Right ventricle myocardium inferior (tissue), 1 donor: ENCODE results near the gene AMN. TPM values are rescaled to one million over a fixed set of nuclear protein-coding genes. Genes with fewer than 3 reads are reported as not detected.
A peak's percentile ranks its signal among the peaks of the same experiment; 100 is the strongest.

Experiments used
- ATAC-seq: fragments of 200-7000 bp; cut with Tn5 transposase; one replicate; pipeline ENCODE4 v1.9.1; 2020; ENCODE audit warnings: mild to moderate bottlenecking, moderate library complexity
- DNase-seq: peaks from one replicate; pipeline ENCODE4 v3.0.0; 2021; ENCODE audit errors: missing footprints
- intact Hi-C: fragments of 100-400 bp; cut with DNase I; formaldehyde crosslinking; loops from one replicate; pipeline ENCODE4 v1.11.0; 2022
- total RNA-seq: library from RNA; stranded (reverse); fragmentation: NEBNext Ultra II Directional; extraction: Animal tissue kit (Norgen Biotek cat#: 25700); gene quantifications from one replicate; pipeline ENCODE4 v1.2.1, GENCODE V29; 2021
- donor health status: DM: no; HTN: yes; CAD: no; lungs with severe emphysema.

AMN gene
- total RNA-seq, 1 donor from 2014 or later, result 0.14 TPM

DNA sequence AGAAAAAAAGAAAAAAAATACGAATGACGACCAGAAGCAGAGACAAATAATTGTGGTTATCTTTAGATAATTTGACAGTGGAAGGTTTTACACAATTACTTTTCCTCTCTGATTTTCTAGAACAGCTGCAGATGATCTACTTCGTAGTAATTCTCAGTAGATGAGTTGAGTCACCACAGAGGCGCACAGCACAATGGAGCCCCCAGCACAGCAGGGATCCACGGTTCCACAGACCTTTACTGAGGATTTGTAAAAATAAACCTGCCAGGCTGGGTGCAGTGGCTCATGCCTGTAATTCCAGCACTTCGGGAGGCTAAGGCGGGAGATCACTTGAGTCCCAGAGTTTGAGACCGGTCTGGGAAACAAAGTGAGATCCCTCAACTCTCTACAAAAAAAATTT lies 29.3 kb downstream of the AMN start:
- intact Hi-C loops, result no loop called here
- DNase-seq, result no peak
- ATAC-seq, result no peak

DNA sequence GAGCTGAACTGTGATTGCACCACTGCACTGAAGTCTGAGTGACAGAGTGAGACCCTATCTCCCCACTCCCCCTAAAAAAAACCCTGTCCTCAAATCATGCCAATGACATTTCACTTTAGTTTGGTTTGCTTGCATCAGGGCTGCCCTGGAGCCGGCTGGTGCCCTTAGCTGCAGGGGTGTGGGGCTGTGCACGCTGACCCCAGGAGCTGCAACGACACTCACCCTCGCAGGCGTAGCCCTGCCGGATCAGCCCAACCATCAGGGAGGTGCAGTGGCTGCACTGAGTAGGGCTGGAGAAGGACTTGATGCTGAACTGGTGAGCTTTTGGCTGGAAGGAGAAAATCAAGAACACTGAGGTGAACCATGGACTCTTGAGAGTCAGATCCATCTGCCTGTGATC lies 29.8 kb downstream of the AMN start:
- no peak for ATAC-seq
- intact Hi-C loops, result no loop called here

DNA sequence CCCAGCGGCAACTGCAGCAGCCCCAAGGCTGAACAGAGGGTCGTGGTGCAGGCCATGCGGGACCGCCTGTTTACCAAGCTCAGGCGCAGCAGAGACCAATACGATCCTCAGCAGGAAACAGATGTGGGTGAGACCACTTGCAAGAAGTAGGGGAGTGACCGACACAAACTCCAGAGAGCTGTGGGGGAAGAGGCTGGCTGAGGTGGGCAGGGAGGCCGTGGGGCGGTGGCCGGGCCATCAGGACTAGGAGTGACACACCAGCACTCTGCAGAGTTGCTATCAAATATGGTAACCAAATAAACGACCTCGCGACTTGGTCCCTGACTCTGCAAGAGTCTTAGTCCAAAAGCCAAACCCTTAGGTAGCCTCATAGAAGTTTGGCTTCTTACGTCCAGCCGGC lies 30.6 kb downstream of the AMN start:
- DNase-seq, result no peak
- ATAC-seq, result no peak
- intact Hi-C loops, result no loop called here

More for the DNA sequence above, 29.8 kb downstream of the AMN start:
- DNase-seq, result no peak

DNA sequence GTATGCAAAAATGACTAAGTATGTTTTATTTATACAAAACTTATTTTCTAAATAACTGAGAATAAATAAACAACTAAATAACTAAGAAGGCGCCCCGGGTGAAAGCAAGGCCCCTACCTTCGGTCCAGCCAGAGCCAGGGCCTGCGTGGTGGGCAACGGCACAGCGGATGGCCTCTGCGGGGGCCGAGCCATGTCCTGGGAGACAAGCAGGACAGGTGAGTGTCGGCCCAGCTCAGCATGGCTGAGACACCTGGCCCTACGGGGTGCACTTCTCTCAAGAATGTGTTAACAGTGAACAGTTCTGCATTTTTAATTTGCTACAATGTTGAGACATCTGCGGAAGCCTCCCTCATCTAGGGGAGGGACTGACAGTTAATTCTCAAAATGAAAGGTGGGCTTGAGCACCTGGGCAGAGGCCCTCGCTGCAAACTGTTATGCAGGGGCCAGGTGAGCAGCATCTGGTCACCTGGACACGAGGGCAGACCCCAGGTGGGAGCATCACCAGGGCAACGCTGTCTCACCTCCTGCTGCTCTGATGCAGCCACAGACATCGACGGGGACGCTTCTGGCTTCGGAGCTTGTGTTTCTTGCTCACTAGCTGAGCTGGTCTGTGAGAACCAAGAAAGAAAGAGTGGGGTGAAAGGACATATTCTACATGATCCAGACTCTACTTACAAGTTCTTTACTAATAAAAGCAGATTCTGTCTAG lies 31.8 kb downstream of the AMN start:
- no peak for ATAC-seq
- intact Hi-C loops, result no loop called here
- no peak for DNase-seq

DNA sequence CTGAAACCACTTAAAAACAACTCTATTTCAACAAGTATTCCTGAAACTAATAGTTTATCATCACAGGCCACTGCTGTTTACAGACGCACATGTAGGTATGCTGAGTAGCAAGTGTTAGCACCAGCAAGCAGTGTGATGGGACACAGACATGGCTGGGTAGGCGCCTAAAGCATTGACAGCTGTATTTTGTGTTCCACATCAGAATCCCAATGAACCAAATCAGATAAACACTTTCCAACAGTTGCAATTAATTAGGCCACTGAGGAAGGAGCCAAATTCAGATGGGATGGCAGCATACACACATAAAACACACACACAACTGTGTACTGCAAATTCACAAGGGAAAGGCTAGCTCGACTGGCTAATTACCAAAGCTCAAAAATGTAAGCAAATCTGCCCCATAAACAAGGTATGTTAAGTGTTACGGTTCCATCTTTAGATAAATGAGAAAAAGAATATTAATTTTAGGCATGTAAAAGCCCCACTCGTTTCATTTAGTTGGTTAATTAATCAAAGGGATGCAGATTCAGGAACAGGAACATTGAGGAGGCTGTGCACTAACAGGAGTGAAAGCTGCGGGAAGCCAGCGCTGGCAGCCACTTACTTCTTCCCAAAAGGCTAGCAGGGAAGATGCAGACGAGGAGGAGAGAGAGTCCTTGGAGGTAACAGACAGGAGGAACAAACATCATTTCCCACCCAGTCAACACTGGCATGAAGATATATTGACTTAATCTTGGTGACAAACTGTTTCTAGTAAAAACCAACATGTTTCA lies 33.4 kb downstream of the AMN start:
- ATAC-seq, result peak; percentile 59
- DNase-seq, result no peak
- intact Hi-C loops, result no loop called here

DNA sequence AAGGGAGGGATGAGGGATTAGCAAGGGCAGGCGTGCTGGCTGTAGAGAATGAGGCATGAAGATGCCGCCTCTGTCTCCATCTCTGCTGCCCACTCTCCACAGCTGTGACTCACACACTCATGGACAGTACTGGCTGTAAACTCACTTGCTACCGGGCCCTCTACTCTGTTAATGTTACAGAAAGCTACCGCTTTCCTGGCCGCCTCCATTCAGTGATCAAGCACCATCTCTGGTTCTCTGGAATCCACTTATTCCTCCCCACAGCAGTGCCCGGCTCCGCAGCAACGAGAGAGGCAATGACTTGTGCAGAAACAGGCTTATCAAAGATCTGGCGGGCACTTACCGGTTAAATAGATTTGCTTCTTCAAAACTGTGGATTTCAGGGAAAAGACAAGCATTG lies 34.8 kb downstream of the AMN start:
- DNase-seq (no peak), ATAC-seq (no peak)
- intact Hi-C loops, result no loop called here

DNA sequence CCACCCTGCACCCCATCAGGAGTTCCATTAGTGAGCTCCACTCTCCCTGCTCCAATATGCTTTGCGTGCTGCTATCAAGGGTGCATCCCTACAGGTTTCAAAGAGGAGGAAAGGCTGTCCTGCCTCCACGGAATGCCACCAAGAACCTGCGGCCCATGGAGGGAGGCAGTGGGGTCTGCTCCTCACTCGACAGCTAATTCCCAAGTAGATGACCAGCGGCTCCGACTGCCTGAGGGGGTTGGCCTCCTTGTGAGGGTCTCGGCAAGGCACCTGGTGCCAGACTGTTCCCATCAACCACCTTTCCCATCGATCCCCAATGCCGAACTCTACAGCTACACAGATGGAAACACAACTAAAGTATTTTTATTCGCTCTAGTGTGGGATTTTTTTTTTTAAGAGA lies 36.0 kb downstream of the AMN start:
- intact Hi-C loops, result no loop called here
- ATAC-seq (no peak), DNase-seq (no peak)

DNA sequence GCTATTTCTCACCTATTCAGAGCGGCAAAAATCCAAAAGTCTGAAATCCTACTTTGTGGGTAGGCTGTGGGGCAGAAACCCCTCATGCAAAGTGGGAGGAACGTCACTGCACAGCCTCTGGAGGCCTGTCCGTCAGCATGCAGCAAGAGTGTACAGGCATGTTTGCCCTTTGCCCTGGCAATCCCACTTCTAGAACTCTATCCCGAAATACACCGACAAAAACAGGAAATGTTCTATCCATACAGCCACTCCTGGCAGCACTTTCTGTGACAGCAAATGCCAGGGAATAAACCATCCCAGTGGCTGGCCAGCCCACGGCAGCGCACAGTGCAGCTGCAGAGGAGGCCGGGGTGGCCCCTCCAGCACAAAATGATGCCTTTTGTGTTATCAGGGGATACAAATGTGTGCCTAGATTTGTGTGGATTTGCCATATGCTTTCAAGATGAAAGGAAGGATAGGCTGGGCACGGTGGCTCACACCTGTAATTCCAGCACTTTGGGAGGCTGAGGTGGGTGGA lies 39.7 kb downstream of the AMN start:
- ATAC-seq, result no peak
- no peak for DNase-seq
- intact Hi-C loops, result no loop called here

DNA sequence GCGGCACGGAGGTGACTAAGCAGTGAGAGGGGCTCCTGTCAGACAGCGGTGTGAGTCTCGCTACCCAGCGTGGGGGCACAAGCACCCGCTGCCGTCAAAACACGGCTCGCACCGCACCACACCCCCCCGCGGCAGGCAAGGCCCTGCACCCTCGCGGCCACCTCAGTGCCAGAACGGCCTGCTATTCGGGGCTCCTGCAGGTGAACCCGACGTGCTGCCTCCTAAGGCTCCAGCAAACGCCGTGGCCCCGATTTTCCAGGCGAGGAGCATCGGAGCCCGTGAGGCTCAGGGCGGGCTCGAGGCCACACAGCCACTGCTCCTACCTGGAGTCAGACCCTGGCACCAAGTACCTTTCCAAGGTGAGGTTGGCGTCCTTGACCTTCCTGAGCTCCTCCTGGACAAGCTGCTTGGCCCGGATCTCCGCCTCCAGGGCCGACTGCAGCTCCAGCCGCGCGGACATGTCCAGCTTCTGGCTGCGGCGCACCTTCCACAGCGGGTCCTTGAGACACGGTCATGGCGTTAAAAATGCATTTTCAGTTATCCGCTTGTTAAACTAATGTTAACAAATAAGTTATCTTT lies 41.8 kb downstream of the AMN start:
- intact Hi-C loops, result no loop called here
- DNase-seq (no peak), ATAC-seq (no peak)

DNA sequence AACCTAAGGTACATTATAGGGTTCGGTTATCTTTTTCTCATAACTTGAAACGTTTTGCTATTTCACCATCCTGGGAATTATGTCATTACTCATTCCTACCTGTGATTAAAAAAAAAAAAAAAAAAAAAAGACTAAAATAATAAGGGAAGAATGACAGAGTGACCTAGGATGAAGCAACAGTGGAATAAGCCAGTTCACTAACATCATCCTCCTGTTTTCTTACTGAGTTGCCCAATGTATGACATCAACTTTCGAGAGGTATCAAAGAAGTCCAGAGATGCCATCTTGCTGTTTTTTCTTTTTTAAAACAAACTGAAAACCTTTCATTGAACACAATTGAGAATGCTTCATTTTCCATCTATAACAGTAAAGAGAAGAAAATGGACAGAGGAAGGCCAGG lies 42.8 kb downstream of the AMN start:
- intact Hi-C loops, result no loop called here
- no peak for DNase-seq
- ATAC-seq, result no peak

GRCh38 chr14:102965971-102966655 lies 43.6 kb downstream of the AMN start:
- ATAC-seq (no peak), DNase-seq (no peak)
- intact Hi-C loops, result no loop called here

DNA sequence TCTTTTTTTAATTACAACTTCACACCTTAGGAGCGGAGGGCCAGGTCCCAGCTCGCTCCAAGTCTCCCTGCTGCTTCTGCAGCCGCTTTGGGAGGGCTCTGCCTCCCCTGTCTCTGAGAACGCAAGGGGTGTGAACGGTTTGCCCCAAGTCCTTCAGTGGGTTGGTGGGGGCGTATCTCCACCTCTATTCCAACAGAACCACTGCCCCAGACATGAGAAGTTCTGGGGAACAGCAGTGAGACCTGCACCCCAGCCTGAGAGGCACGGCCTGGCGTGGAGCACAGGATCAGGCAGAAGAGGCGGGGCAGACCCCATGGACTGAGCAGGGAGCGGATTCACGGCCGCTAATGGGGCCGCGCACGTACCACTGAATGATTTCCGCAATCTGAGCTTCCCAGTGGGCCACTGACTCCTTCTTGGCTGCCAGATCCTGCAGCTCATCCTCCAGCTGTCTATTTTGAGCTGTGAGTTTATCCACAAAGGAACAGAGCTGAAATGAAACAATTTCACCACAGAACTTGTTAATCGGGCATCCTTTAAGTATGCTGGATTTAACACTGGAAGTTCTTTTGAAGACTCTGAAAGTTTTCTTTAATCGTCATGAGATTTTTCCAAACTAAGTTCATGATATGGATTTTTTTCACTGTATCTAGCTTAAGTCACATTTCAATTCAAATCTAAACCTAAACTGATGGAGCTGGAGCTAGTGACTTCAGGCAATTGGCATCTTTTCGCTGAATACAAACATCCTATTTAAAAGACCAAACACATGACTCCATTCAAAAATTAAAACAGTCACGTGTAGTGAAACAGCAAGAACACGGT lies 44.4 kb downstream of the AMN start:
- no peak for ATAC-seq
- intact Hi-C loops, result no loop called here
- DNase-seq, result no peak

DNA sequence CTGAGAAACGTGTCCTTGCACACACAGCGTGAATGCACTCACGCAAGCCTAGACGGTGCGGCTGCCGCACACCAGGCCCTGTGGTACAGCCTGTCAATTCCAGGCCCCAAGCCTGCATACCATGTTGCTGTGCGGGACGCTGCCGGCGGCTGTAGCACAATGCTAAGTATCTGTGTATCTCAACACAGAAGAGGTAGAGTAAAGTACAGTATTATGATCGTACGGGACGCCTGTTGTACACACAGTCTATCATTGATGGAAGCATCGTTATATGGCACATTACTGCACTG lies 45.0 kb downstream of the AMN start:
- no peak for DNase-seq
- intact Hi-C loops, result no loop called here
- ATAC-seq, result no peak

DNA sequence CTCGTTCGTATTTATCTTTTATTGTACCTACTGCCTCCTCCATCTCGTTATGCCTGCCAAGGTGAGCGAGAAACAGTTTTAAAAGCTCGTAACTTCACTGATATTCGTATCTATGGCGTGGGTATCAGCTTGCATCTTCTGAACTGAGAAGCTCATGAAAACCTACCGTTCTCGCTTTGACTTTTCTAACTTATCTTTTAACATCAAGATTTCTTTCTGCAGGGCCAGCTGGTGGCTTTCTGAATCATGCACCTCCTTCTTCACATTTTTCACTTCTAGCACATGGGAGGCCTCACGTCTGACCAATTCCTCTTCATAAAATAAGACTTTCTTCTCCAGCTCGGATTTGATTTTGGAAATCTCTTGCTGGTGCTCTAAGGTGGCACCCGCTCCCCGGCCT lies 45.8 kb downstream of the AMN start:
- no peak for ATAC-seq
- DNase-seq, result no peak
- intact Hi-C loops, result no loop called here

GRCh38 chr14:102969060-102969791 lies 46.8 kb downstream of the AMN start:
- intact Hi-C loops, result no loop called here
- ATAC-seq, result no peak

GRCh38 chr14:102969901-102970300 lies 47.4 kb downstream of the AMN start:
- ATAC-seq (no peak), DNase-seq (no peak)
- intact Hi-C loops, result no loop called here

More at GRCh38 chr14:102969060-102969791, 46.8 kb downstream of the AMN start:
- no peak for DNase-seq

- ATAC-seq, result no peak
- intact Hi-C loops, result no loop called here
- no peak for DNase-seq
These were observed 48.0 kb downstream of the AMN start for GRCh38 chr14:102970496-102970895.

DNA sequence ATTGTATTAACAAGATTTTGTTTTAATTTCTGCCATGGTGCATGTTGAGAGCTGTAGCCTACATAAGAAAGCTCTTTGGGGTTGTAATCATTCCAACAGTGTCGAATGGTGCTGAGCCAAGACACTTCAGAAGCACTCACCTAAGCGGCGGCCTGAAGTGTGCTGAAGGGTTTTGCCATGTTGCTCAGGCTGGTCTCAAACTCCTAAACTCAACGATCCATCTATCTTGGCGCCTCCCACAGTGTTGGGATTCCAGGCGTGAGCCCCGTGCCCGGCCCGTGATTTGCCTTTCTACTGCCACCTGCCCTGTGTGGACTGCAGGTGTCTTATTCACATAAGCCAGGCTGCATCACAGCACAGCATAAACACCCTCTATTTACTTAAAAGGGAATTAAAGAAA lies 48.9 kb downstream of the AMN start:
- intact Hi-C loops, result no loop called here
- DNase-seq (no peak), ATAC-seq (no peak)
